Measurements from ENCODE around the gene S100A16.
A peak's percentile ranks its signal among the peaks of the same experiment; 100 is the strongest.

The S100A16 gene

DNA sequence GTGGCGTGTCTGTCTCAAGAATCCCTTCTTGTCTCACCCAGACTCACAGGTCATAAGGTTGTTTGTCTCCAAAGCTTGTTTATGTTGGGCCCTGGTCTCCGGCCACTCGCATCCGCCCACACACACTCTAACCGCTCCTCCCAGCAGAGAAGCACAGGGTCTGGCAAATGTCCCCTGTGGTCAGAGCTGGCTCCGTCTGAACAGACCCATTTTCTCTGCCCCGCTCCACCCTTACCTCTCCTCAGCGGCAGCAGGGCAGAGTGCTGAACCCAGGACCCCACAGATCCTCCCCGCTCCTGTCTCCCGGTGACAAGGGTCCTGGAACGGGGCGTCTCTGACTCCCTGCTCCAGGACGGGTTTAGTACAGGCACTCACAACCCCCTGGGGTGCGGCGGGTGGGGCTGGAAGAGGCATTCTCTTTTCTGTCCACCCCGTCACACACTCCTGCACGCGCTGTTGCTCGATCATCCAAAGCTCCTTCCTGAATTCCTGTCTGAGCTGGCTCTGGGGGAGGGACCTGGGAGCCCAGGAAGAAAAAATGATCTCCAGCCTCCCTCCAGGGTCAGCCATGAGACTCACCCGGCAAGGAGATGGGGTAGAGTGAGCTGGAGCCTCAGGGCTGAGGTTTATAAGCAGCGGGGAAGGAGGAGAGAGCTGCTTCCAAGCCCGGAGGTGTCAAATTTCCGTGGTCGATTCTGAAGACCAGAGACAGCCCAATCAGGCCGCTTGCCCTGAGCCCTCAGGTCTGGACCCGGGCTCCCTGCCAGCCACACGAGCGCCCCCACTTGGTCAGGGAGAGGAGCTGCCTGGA lies 14.2 kb upstream of the S100A16 start, which contains the start of gene S100A13:
Gene S100A13, minus strand, starts transcription at position 602 of the 811 bp plus-strand sequence. CDS start 1,033 bp downstream, outside the sequence.
- peak within 1 kb of the TSS in 1 of 2 experiments; percentile 67 for H3K27ac ChIP-seq (ENCODE audit: insufficient read depth in 1 of 2, low read depth in 1 of 2, low read length in 2 of 2, poor library complexity in 1 of 2, severe bottlenecking in 2 of 2)
- peaks cover 0 to 22% (median 11%) of the 10 kb centered on the region in 4 experiments for H3K4me1 ChIP-seq (ENCODE audit: control extremely low read depth in 1 of 4, control insufficient read depth in 4 of 4, insufficient read depth in 4 of 4, low read length in 3 of 4)
- peak in 2 of 3 donors; percentile 68 to 70 for DNase-seq
- CTCF ChIA-PET = interaction anchor here (0.8 to 21.2 kb wide), 22 partner anchors 11 to 359 kb away, joined by 3 to 262 read pairs (median 4); partner anchors contain the start of genes NPR1, RAB13, S100A14 and S100A16
- H3K4me3 ChIP-seq (ENCODE audit: control insufficient read depth in 1 of 7, extremely low read depth in 1 of 7, insufficient read depth in 4 of 7, low read depth in 2 of 7, low read length in 6 of 7) = peak within 1 kb of the TSS in 4 of 7 experiments; percentile 22 to 66 (median 42)
- no peaks in the 10 kb centered on the region for H3K9me3 ChIP-seq (ENCODE audit: control extremely low read depth in 1 of 5, control insufficient read depth in 4 of 5, insufficient read depth in 2 of 5, low read depth in 1 of 5, low read length in 4 of 5)
- WGBS (ENCODE audit: insufficient coverage) = 52% methylated on average over 26 of the region's 28 CpGs
- POLR2A ChIA-PET = no interaction called here
- no peaks in the 10 kb centered on the region for H3K36me3 ChIP-seq (ENCODE audit: control insufficient read depth in 4 of 4, insufficient read depth in 4 of 4, low read length in 3 of 4)
- peaks cover 0 to 2% (median 0%) of the 10 kb centered on the region in 5 experiments for H3K27me3 ChIP-seq (replicated peaks in 2 of 5; ENCODE audit: control insufficient read depth in 4 of 5, insufficient read depth in 5 of 5, low read length in 4 of 5)

DNA sequence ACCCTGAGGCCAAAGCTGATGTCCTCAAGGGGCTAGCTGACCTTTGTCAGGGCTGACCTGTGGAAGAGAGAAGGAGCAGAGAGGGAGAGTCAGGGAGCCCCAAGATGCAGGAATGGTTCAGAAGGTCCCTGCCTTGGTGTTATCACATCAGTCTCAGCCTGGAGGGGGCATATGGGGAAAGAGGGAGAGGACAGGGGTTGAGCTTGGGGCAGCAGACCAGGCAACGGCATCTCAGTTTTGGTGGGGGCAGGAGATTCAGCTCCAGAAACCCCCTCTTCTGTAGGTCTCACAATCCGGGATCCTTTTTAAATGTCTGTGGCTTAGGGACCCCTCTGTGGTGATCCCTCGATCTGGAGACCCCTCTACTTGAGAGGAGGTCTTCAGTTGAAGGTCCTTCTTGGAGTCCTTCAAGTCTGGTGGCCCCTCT lies 13.6 kb upstream of the S100A16 start:
- WGBS (ENCODE audit: insufficient coverage) = 83% methylated on average over 1 of the region's 3 CpGs
- Histone ChIP-seq H3K27ac (ENCODE audit: insufficient read depth in 1 of 2, low read depth in 1 of 2, low read length in 2 of 2, poor library complexity in 1 of 2, severe bottlenecking in 2 of 2) (peak overlapping the region in 1 of 2 experiments; percentile 67), H3K9me3 (ENCODE audit: control extremely low read depth in 1 of 5, control insufficient read depth in 4 of 5, insufficient read depth in 2 of 5, low read depth in 1 of 5, low read length in 4 of 5) (no peaks in the 10 kb centered on the region), H3K4me1 (ENCODE audit: control extremely low read depth in 1 of 4, control insufficient read depth in 4 of 4, insufficient read depth in 4 of 4, low read length in 3 of 4) (peaks cover 0 to 22% (median 11%) of the 10 kb centered on the region in 4 experiments), H3K4me3 (ENCODE audit: control insufficient read depth in 1 of 7, extremely low read depth in 1 of 7, insufficient read depth in 4 of 7, low read depth in 2 of 7, low read length in 6 of 7) (peak overlapping the region in 2 of 7 experiments; percentile 46 to 66), H3K27me3 (replicated peaks in 2 of 5; ENCODE audit: control insufficient read depth in 4 of 5, insufficient read depth in 5 of 5, low read length in 4 of 5) (peaks cover 0 to 2% (median 0%) of the 10 kb centered on the region in 5 experiments), H3K36me3 (ENCODE audit: control insufficient read depth in 4 of 4, insufficient read depth in 4 of 4, low read length in 3 of 4) (no peaks in the 10 kb centered on the region)
- CTCF ChIA-PET = interaction anchor here (0.9 to 21.2 kb wide), 12 partner anchors 11 to 116 kb away, joined by 3 to 262 read pairs (median 10); partner anchors contain the start of genes S100A14 and S100A16
- POLR2A ChIA-PET = no interaction called here
- DNase-seq = no peak

DNA sequence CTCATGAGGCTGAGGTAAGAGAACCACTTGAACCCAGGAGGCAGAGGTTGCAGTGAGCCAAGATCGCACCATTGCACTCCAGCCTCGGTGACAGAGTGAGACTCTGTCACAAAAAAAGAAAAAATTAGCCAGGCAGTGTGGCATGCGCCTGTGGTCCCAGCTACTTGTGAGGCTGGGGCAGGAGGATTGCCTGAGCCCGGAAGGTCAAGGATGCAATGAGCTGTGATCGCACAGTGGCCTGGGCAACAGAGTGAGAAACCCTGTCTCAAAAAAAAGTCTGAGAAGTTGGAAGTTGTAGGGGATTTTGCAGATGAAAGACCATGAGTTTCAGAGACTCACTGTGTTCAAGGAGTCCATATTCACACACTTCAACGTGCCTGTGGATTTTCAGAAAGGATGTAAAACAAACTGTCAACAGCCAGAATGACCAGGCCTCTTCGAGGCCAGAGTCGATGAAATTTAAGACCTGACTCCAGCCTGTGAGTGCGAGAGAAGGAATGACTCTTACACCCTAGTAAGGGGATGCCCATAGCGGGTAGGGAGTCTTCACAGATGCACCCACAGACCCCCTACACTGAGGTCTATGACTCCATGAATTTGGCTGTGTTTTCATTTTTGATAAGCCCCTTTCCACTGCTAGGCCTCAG lies 12.2 kb upstream of the S100A16 start:
- no peak overlapping the region for H3K27ac ChIP-seq (ENCODE audit: insufficient read depth in 1 of 2, low read depth in 1 of 2, low read length in 2 of 2, poor library complexity in 1 of 2, severe bottlenecking in 2 of 2)
- ChIA-PET POLR2A (interaction anchor here (0.6 kb wide), 1 partner anchor 241 kb away, joined by 6 read pairs; no protein-coding TSS in a partner anchor), CTCF (interaction anchor here (1.7 to 21.2 kb wide), 5 partner anchors 9 to 92 kb away, joined by 7 to 262 read pairs (median 13); partner anchors contain the start of genes CHTOP, S100A14 and S100A16)
- no peaks in the 10 kb centered on the region for H3K36me3 ChIP-seq (ENCODE audit: control insufficient read depth in 4 of 4, insufficient read depth in 4 of 4, low read length in 3 of 4)
- no peak for DNase-seq
- H3K9me3 ChIP-seq (ENCODE audit: control extremely low read depth in 1 of 5, control insufficient read depth in 4 of 5, insufficient read depth in 2 of 5, low read depth in 1 of 5, low read length in 4 of 5) = no peaks in the 10 kb centered on the region
- no peak overlapping the region for H3K4me3 ChIP-seq (ENCODE audit: control insufficient read depth in 1 of 7, extremely low read depth in 1 of 7, insufficient read depth in 4 of 7, low read depth in 2 of 7, low read length in 6 of 7)
- peaks cover 0 to 2% (median 0%) of the 10 kb centered on the region in 5 experiments for H3K27me3 ChIP-seq (replicated peaks in 2 of 5; ENCODE audit: control insufficient read depth in 4 of 5, insufficient read depth in 5 of 5, low read length in 4 of 5)
- H3K4me1 ChIP-seq (ENCODE audit: control extremely low read depth in 1 of 4, control insufficient read depth in 4 of 4, insufficient read depth in 4 of 4, low read length in 3 of 4) = peaks cover 0 to 19% (median 11%) of the 10 kb centered on the region in 4 experiments
- 99% methylated on average over 9 of the region's 10 CpGs for WGBS (ENCODE audit: insufficient coverage)

DNA sequence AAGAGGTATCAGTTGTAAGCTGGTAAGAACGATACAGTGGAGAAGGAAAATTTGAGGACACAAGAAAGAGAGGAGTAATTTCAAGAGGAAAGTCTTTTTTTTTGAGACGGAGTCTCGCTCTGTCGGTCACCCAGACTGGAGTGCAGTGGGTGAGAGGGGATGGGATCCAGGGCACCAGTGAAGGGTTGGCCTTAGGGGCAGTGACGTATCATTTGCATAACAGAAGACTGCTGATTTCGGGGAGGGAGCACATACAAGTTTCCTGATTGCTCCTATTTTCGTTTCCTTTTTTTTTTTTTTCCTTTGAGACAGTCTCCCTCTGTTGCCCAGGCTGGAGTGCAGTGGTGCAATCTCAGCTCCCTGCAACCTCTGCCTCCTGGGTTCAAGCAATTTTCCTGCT lies 10.2 kb upstream of the S100A16 start:
- H3K4me1 ChIP-seq (ENCODE audit: control extremely low read depth in 1 of 4, control insufficient read depth in 4 of 4, insufficient read depth in 4 of 4, low read length in 3 of 4) = peaks cover 0 to 9% (median 3%) of the 10 kb centered on the region in 4 experiments
- peaks cover 0 to 1% (median 0%) of the 10 kb centered on the region in 5 experiments for H3K9me3 ChIP-seq (ENCODE audit: control extremely low read depth in 1 of 5, control insufficient read depth in 4 of 5, insufficient read depth in 2 of 5, low read depth in 1 of 5, low read length in 4 of 5)
- no peak for DNase-seq
- H3K27ac ChIP-seq (ENCODE audit: insufficient read depth in 1 of 2, low read depth in 1 of 2, low read length in 2 of 2, poor library complexity in 1 of 2, severe bottlenecking in 2 of 2) = no peak overlapping the region
- ChIA-PET CTCF (interaction anchor here (0.6 to 21.2 kb wide), 3 partner anchors 52 to 135 kb away, joined by 3 to 262 read pairs (median 4); no protein-coding TSS in a partner anchor), POLR2A (interaction anchor here (0.9 kb wide), 1 partner anchor 11 kb away, joined by 6 read pairs; the partner anchor contains the start of gene CHTOP)
- H3K27me3 ChIP-seq (replicated peaks in 2 of 5; ENCODE audit: control insufficient read depth in 4 of 5, insufficient read depth in 5 of 5, low read length in 4 of 5) = peaks cover 0 to 2% (median 0%) of the 10 kb centered on the region in 5 experiments
- H3K4me3 ChIP-seq (ENCODE audit: control insufficient read depth in 1 of 7, extremely low read depth in 1 of 7, insufficient read depth in 4 of 7, low read depth in 2 of 7, low read length in 6 of 7) = no peak overlapping the region
- H3K36me3 ChIP-seq (ENCODE audit: control insufficient read depth in 4 of 4, insufficient read depth in 4 of 4, low read length in 3 of 4) = no peaks in the 10 kb centered on the region
- WGBS (ENCODE audit: insufficient coverage) = 94% methylated on average over 7 of the region's 7 CpGs

DNA sequence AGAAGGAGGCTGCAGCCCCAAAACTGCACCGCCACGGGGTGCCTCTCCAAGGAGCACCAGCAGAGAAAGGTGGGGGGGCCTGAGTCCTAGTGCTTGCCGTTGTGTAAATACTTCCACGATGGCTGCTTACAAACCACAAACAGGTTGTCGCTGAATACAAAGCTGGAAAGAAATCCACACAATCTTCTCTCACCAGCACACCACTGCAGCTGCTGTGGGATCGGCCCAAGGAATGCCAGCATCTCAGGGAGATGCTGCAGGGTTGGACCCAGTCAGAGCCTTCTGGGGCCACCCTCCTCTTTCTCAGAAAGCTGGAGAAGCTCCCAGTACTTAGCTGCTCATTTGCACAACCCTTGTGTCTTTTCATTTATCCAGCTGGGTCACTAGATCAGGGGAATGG lies 6.2 kb upstream of the S100A16 start:
- Histone ChIP-seq H3K4me1 (ENCODE audit: control extremely low read depth in 1 of 4, control insufficient read depth in 4 of 4, insufficient read depth in 4 of 4, low read length in 3 of 4) (peaks cover 0 to 4% (median 2%) of the 10 kb centered on the region in 4 experiments), H3K4me3 (ENCODE audit: control insufficient read depth in 1 of 7, extremely low read depth in 1 of 7, insufficient read depth in 4 of 7, low read depth in 2 of 7, low read length in 6 of 7) (no peak overlapping the region), H3K27me3 (replicated peaks in 2 of 5; ENCODE audit: control insufficient read depth in 4 of 5, insufficient read depth in 5 of 5, low read length in 4 of 5) (no peaks in the 10 kb centered on the region), H3K27ac (ENCODE audit: insufficient read depth in 1 of 2, low read depth in 1 of 2, low read length in 2 of 2, poor library complexity in 1 of 2, severe bottlenecking in 2 of 2) (no peak overlapping the region), H3K9me3 (ENCODE audit: control extremely low read depth in 1 of 5, control insufficient read depth in 4 of 5, insufficient read depth in 2 of 5, low read depth in 1 of 5, low read length in 4 of 5) (peaks cover 0 to 1% (median 0%) of the 10 kb centered on the region in 5 experiments), H3K36me3 (ENCODE audit: control insufficient read depth in 4 of 4, insufficient read depth in 4 of 4, low read length in 3 of 4) (no peaks in the 10 kb centered on the region)
- CTCF ChIA-PET = interaction anchor here (0.9 to 21.2 kb wide), 11 partner anchors 9 to 266 kb away, joined by 3 to 262 read pairs (median 22); partner anchors contain the start of genes S100A1 and S100A13
- 98% methylated on average over 6 of the region's 6 CpGs for WGBS (ENCODE audit: insufficient coverage)
- no peak for DNase-seq
- POLR2A ChIA-PET = interaction anchor here (0.8 to 1.0 kb wide), 2 partner anchors 15 to 27 kb away, joined by 4 read pairs; partner anchors contain the start of gene CHTOP

DNA sequence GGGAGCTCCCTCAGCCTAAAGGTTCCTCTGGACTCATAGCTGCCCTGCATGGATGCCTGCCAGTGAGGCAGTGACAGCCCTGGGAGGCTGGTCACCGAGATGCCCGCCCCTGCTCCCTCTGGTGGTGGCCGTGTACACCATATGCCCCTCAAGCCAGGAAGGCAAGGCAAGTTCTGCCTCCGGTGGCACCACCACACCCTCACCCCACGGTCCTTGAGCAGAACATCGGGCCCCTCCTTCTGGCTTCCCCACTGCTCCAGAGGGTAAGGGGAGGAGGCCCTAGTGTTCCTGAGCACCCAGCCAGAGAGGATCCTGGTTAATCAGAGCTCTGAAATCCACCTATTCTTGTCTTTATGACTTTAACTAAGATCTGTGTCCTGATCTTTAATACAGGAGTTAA lies 4.7 kb upstream of the S100A16 start:
- 0% methylated on average over 6 of the region's 6 CpGs for WGBS (ENCODE audit: insufficient coverage)
- H3K4me1 ChIP-seq (ENCODE audit: control extremely low read depth in 1 of 4, control insufficient read depth in 4 of 4, insufficient read depth in 4 of 4, low read length in 3 of 4) = peaks cover 0 to 4% (median 2%) of the 10 kb centered on the region in 4 experiments
- no peaks in the 10 kb centered on the region for H3K36me3 ChIP-seq (ENCODE audit: control insufficient read depth in 4 of 4, insufficient read depth in 4 of 4, low read length in 3 of 4)
- ChIA-PET POLR2A (interaction anchor here (1.7 kb wide), 1 partner anchor 45 kb away, joined by 6 read pairs; no protein-coding TSS in a partner anchor), CTCF (interaction anchor here (1.0 to 21.2 kb wide), 14 partner anchors 10 to 265 kb away, joined by 3 to 262 read pairs (median 6); partner anchors contain the start of genes CHTOP, S100A1 and S100A13)
- no peak overlapping the region for H3K27ac ChIP-seq (ENCODE audit: insufficient read depth in 1 of 2, low read depth in 1 of 2, low read length in 2 of 2, poor library complexity in 1 of 2, severe bottlenecking in 2 of 2)
- no peak overlapping the region for H3K4me3 ChIP-seq (ENCODE audit: control insufficient read depth in 1 of 7, extremely low read depth in 1 of 7, insufficient read depth in 4 of 7, low read depth in 2 of 7, low read length in 6 of 7)
- H3K27me3 ChIP-seq (replicated peaks in 2 of 5; ENCODE audit: control insufficient read depth in 4 of 5, insufficient read depth in 5 of 5, low read length in 4 of 5) = no peaks in the 10 kb centered on the region
- peak in 2 of 3 donors; percentile 61 to 76 for DNase-seq
- H3K9me3 ChIP-seq (ENCODE audit: control extremely low read depth in 1 of 5, control insufficient read depth in 4 of 5, insufficient read depth in 2 of 5, low read depth in 1 of 5, low read length in 4 of 5) = peaks cover 0 to 1% (median 0%) of the 10 kb centered on the region in 5 experiments

Measured in common myeloid progenitor, CD34-positive (primary cell).